OCI-LY3 (cell line): ENCODE data around the gene POPDC2.
A peak's percentile ranks its signal among the peaks of the same experiment; 100 is the strongest.

Source experiments
- H2AFZ ChIP-seq: fragments of 200-600, 300-600 bp; shearing (Covaris generic); 2 replicates; pipeline ENCODE4 v1.6.0; 2014; ENCODE audit warnings: antibody characterized with exemption, low read depth, low read length
- H3K27ac ChIP-seq: fragments of 200-600, 300-600 bp; sonication (generic); 2 replicates; pipeline ENCODE4 v1.5.1; 2014; ENCODE audit warnings: mild to moderate bottlenecking, low read length, moderate library complexity, mixed read lengths
- H3K27me3 ChIP-seq: fragments of 200-600, 300-600 bp; sonication (generic); 2 replicates; pipeline ENCODE4 v1.6.1; 2014; ENCODE audit warnings: low read depth, low read length, mixed read lengths
- H3K36me3 ChIP-seq: fragments of 200-600, 300-600 bp; sonication (generic); replicated peaks from 2 replicates; pipeline ENCODE3; 2014; ENCODE audit warnings: low read depth, low read length, mixed read lengths
- H3K4me1 ChIP-seq: fragments of 300-600, 200-600 bp; sonication (generic); 2 replicates; pipeline ENCODE4 v1.6.1; 2014; ENCODE audit warnings: low read length, mixed read lengths
- H3K4me2 ChIP-seq: fragments of 200-600, 300-600 bp; sonication (generic); 2 replicates; pipeline ENCODE4 v1.6.1; 2014; ENCODE audit warnings: low read length, mixed read lengths
- H3K4me3 ChIP-seq: fragments of 300-600, 200-600 bp; sonication (generic); 2 replicates; pipeline ENCODE4 v1.5.1; 2014; ENCODE audit warnings: antibody characterized with exemption, mild to moderate bottlenecking, low read length, moderate library complexity
- H3K79me2 ChIP-seq: fragments of 300-600, 200-600 bp; shearing (Covaris generic); 2 replicates; pipeline ENCODE4 v1.6.1; 2014; ENCODE audit warnings: mild to moderate bottlenecking, low read length, mixed read lengths
- H3K9ac ChIP-seq: fragments of 300-600, 200-600 bp; shearing (Covaris generic); 2 replicates; pipeline ENCODE4 v1.6.0; 2014; ENCODE audit warnings: mild to moderate bottlenecking, low read length, moderate library complexity
- H3K9me3 ChIP-seq: fragments of 200-600, 300-600 bp; shearing (Covaris generic); 2 replicates; pipeline ENCODE4 v1.6.1; 2014; ENCODE audit warnings: low read length, mixed read lengths; ENCODE audit not compliant: insufficient read depth
- H4K20me1 ChIP-seq: fragments of 200-600, 300-600 bp; sonication (generic); 2 replicates; pipeline ENCODE4 v1.6.1; 2016; ENCODE audit warnings: low read length, mixed read lengths; ENCODE audit not compliant: insufficient read depth
- EZH2phosphoT487 ChIP-seq: fragments of 200-600 bp; shearing (Covaris generic); IDR thresholded peaks from 2 replicates; pipeline ENCODE4 v1.6.1; 2018; ENCODE audit warnings: antibody characterized with exemption, mixed run types, low read depth
- TF ChIP-seq, protein P1 (sequence below): fragments of 200-600, 300-600 bp; sonication (generic); IDR thresholded peaks from 2 replicates; pipeline ENCODE4 v1.5.1; 2014; ENCODE audit warnings: antibody characterized with exemption, low read length, low read depth

Gene POPDC2

DNA sequence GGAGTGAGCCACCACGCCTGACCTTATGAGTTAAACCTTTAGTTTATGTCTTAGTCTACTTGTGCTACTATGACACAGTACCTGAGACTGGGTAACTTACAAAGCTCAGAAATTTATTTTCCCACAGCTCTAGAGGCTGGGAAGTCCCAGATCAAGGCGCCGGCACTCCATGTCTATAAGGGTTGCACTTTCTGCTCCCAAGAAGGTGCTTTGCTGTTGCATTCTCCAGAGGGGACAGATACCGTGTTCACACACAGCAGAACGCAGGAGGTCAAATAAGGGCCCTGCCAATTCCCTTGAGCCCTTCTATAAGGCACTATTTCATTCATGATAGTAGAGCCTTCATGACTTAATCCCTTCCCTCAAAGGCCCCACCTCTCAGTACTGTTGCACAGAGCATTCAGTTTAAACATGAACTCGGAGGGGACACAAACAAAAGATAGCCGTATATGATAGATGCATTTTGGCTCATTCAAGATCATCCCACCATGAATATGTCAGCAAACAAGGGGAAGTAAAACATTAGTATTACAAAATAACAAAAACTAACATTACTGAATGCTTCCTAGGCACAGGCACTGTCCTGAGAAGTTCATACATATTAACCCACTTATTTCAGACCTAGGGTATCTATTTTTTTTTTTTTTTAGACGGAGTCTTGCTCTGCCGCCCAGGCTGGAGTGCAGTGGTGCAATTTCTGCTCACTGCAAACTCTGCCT lies 36.2 kb downstream of the POPDC2 start:
- no peaks in the 10 kb centered on the region for H3K9me3 ChIP-seq
- no peaks in the 10 kb centered on the region for H3K79me2 ChIP-seq
- TF ChIP-seq EZH2phosphoT487: no peak
- TF ChIP-seq, protein P1, sequence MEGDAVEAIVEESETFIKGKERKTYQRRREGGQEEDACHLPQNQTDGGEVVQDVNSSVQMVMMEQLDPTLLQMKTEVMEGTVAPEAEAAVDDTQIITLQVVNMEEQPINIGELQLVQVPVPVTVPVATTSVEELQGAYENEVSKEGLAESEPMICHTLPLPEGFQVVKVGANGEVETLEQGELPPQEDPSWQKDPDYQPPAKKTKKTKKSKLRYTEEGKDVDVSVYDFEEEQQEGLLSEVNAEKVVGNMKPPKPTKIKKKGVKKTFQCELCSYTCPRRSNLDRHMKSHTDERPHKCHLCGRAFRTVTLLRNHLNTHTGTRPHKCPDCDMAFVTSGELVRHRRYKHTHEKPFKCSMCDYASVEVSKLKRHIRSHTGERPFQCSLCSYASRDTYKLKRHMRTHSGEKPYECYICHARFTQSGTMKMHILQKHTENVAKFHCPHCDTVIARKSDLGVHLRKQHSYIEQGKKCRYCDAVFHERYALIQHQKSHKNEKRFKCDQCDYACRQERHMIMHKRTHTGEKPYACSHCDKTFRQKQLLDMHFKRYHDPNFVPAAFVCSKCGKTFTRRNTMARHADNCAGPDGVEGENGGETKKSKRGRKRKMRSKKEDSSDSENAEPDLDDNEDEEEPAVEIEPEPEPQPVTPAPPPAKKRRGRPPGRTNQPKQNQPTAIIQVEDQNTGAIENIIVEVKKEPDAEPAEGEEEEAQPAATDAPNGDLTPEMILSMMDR: no peak
- no peak overlapping the region for H3K4me3 ChIP-seq
- no peak overlapping the region for H3K9ac ChIP-seq
- H3K27ac ChIP-seq: no peak overlapping the region
- no peak overlapping the region for H2AFZ ChIP-seq
- no peaks in the 10 kb centered on the region for H4K20me1 ChIP-seq
- no peak overlapping the region for H3K4me2 ChIP-seq
- no peaks in the 10 kb centered on the region for H3K27me3 ChIP-seq
- peaks cover 37% of the 10 kb centered on the region for H3K4me1 ChIP-seq
- no peaks in the 10 kb centered on the region for H3K36me3 ChIP-seq

DNA sequence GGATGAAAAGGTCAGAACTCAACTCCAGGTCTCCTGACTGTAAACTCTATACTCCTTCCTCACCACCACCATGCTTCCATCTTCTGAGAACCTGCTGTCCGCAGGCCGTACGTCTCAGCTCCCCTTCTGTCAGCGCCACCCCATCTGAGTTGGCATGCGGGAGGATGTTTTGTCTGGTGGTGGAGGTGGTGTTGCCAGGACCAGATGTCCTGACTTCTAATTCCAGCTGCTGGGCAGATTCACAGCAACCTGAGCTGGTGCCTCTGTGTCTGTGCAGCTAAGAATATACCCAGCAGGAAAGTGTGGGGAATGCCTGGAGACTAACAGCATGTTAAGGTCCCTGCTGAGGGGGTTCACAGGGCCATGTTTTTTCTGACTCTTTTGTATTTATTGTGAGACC lies 39.5 kb downstream of the POPDC2 start:
- H3K4me2 ChIP-seq: no peak overlapping the region
- H3K36me3 ChIP-seq: no peaks in the 10 kb centered on the region
- no peaks in the 10 kb centered on the region for H4K20me1 ChIP-seq
- H3K79me2 ChIP-seq: no peaks in the 10 kb centered on the region
- H3K9me3 ChIP-seq: no peaks in the 10 kb centered on the region
- no peak overlapping the region for H3K27ac ChIP-seq
- H3K27me3 ChIP-seq: no peaks in the 10 kb centered on the region
- no peak for TF ChIP-seq EZH2phosphoT487
- TF ChIP-seq, protein P1: no peak
- no peak overlapping the region for H3K9ac ChIP-seq
- H2AFZ ChIP-seq: no peak overlapping the region
- H3K4me3 ChIP-seq: no peak overlapping the region
- H3K4me1 ChIP-seq: peaks cover 17% of the 10 kb centered on the region

DNA sequence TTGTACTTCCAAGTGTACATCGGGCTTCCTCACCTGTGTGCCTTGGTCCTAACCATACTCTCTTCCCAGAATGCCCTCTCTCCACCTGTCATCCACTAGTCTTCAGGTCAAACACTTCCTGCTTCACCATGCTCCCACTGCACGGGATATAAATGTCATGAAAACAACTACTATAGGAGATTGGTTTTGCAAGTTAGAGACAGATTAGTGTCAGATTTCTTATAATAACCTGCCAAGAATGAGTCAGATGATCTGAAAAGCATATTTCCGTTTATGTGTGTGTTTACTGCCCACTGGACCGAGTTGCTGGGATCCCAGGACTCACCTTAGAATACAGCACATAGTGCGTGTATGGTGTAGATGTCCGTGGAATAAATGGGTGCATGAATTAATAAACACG lies 41.3 kb downstream of the POPDC2 start:
- H4K20me1 ChIP-seq: no peaks in the 10 kb centered on the region
- H3K4me3 ChIP-seq: no peak overlapping the region
- no peaks in the 10 kb centered on the region for H3K79me2 ChIP-seq
- peaks cover 17% of the 10 kb centered on the region for H3K4me1 ChIP-seq
- H3K9ac ChIP-seq: no peak overlapping the region
- no peaks in the 10 kb centered on the region for H3K27me3 ChIP-seq
- H2AFZ ChIP-seq: no peak overlapping the region
- H3K27ac ChIP-seq: no peak overlapping the region
- no peaks in the 10 kb centered on the region for H3K36me3 ChIP-seq
- TF ChIP-seq, protein P1: 0 out of 2 replicates have a peak, but pooled peaks have one; percentile 28
- TF ChIP-seq EZH2phosphoT487: no peak
- no peaks in the 10 kb centered on the region for H3K9me3 ChIP-seq
- peak overlapping the region; percentile 1; the same call in 1 of the 2 replicates for H3K4me2 ChIP-seq

DNA sequence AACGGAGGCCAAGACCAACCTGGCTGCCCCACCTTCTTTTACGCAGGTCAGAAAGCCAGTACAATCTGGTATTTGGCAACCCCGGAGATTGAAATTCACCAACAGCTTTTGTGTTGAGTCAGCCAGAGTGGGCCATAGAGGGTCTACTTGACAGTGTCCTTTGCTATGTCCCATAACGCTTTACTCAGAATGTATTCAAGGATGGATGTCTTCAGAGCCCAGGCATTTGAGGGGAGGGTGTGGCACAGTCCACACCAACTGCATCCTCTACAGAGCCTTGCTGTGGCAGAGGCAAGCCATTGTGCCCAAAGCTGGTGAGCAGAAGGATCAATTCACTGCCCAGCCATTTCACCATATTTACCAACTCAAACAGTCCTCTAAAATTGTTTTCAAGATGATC lies 44.3 kb downstream of the POPDC2 start:
- no peak for TF ChIP-seq EZH2phosphoT487
- TF ChIP-seq, protein P1: no peak
- Histone ChIP-seq H3K79me2 (no peaks in the 10 kb centered on the region), H3K27ac (no peak overlapping the region), H3K9ac (no peak overlapping the region), H4K20me1 (no peaks in the 10 kb centered on the region), H2AFZ (no peak overlapping the region), H3K36me3 (no peaks in the 10 kb centered on the region), H3K4me2 (no peak overlapping the region), H3K4me1 (peaks cover 25% of the 10 kb centered on the region), H3K27me3 (no peaks in the 10 kb centered on the region), H3K9me3 (no peaks in the 10 kb centered on the region), H3K4me3 (no peak overlapping the region)
